DMS 273 (cell line): ENCODE data around the gene PRICKLE3.

Experiments
- DNase-seq: peaks from one replicate; lab custom pipeline; 2025; ENCODE audit not compliant: unreplicated experiment; lab: John Stamatoyannopoulos, UW

The PRICKLE3 gene

GRCh38 chrX:49186125-49187027 is at the start of gene PRICKLE3:
Gene PRICKLE3 (minus strand): TSS chrX:49186373. CDS start chrX:49186297, 76 bp downstream.
- DNase-seq = peak; percentile 94

GRCh38 chrX:49233887-49234555 is 47.8 kb upstream of the PRICKLE3 start:
- no peak for DNase-seq

- no peak for DNase-seq
Observed at GRCh38 chrX:49233176-49233575, 47.0 kb upstream of the PRICKLE3 start, which contains the start of gene CACNA1F. Gene CACNA1F (minus strand): TSS chrX:49233340. CDS start chrX:49233309, 31 bp downstream.

- no peak for DNase-seq
Observed at GRCh38 chrX:49232525-49232924, 46.4 kb upstream of the PRICKLE3 start.

- no peak for DNase-seq
Observed at GRCh38 chrX:49231333-49232000, 45.3 kb upstream of the PRICKLE3 start.

GRCh38 chrX:49230500-49231232 is 44.5 kb upstream of the PRICKLE3 start:
- DNase-seq = peak; percentile 75

GRCh38 chrX:49228185-49228584 is 42.0 kb upstream of the PRICKLE3 start:
- no peak for DNase-seq

- no peak for DNase-seq
Observed at GRCh38 chrX:49227726-49228125, 41.6 kb upstream of the PRICKLE3 start.

- DNase-seq = no peak
Observed at GRCh38 chrX:49226946-49227345, 40.8 kb upstream of the PRICKLE3 start.

- no peak for DNase-seq
Observed at GRCh38 chrX:49225858-49226257, 39.7 kb upstream of the PRICKLE3 start.

- DNase-seq = no peak
Observed at GRCh38 chrX:49221868-49222267, 35.7 kb upstream of the PRICKLE3 start.

- no peak for DNase-seq
Observed at GRCh38 chrX:49220100-49220499, 33.9 kb upstream of the PRICKLE3 start.

- DNase-seq = no peak
Observed at GRCh38 chrX:49214996-49215526, 28.9 kb upstream of the PRICKLE3 start.

GRCh38 chrX:49214416-49214815 is 28.2 kb upstream of the PRICKLE3 start:
- DNase-seq = no peak

GRCh38 chrX:49212861-49213260 is 26.7 kb upstream of the PRICKLE3 start:
- no peak for DNase-seq

GRCh38 chrX:49212209-49212608 is 26.0 kb upstream of the PRICKLE3 start:
- DNase-seq = no peak

GRCh38 chrX:49211074-49211473 is 24.9 kb upstream of the PRICKLE3 start:
- DNase-seq = no peak

- no peak for DNase-seq
Observed at GRCh38 chrX:49210406-49210805, 24.2 kb upstream of the PRICKLE3 start.

GRCh38 chrX:49209434-49210251 is 23.5 kb upstream of the PRICKLE3 start:
- DNase-seq = peak; percentile 95

- DNase-seq = no peak
Observed at GRCh38 chrX:49208399-49208798, 22.2 kb upstream of the PRICKLE3 start.
